HG03196 (cell line): ENCODE data around the gene TGIF1.
"Not testable (repeated sequence)": the region's sequence is repeated elsewhere in the genome, so short reads cannot be mapped to it uniquely, and the experiment has no call there.

Source experiments
- ATAC-seq: cut with Tn5 transposase; IDR thresholded peaks from one replicate; pipeline ENCODE4 v1.9.1; 2021; ENCODE audit not compliant: unreplicated experiment

TGIF1 gene

DNA sequence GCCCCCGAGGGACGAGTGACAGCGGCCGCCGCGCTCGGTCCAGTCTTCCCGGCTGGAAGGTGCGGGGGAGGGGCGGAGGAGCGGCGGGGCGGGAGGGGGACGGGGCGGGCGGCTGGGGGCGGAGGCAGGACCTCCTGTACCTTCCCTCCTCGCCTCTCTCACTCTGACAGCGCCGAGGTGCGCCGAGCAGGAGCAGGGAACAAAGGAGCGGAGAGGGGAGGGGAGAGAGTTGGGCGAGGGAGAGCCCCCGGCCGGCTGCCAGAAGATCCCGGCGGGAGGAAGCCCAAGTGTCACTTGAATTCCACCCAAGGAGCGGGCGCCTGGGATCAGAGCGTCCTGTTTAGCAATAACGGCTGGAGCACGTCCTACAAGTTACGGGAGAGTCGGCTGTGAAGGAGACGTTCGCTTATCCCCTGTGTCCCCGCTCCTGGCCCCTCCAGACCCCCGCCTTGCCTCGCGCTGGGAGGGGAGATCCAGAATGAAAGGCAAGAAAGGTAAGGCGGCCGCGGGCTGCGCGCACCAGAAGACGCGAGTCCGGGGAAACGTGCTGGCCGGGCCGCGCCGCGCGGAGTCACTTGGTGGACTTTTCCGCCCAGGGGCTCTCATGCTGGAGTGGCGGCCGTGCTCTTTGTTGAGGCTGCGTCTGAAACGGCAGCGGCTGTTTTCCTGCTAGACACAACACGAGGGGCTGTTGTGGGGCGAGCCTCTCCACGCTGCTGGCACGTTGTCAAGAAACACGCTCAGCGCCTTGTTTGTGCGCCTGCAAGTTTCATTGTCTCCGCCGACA, at the start of gene TGIF1:
Gene TGIF1 (plus strand): TSS at position 161 of the 787 bp plus-strand sequence. CDS start 318 bp downstream, at position 479.
- ATAC-seq, result no peak

DNA sequence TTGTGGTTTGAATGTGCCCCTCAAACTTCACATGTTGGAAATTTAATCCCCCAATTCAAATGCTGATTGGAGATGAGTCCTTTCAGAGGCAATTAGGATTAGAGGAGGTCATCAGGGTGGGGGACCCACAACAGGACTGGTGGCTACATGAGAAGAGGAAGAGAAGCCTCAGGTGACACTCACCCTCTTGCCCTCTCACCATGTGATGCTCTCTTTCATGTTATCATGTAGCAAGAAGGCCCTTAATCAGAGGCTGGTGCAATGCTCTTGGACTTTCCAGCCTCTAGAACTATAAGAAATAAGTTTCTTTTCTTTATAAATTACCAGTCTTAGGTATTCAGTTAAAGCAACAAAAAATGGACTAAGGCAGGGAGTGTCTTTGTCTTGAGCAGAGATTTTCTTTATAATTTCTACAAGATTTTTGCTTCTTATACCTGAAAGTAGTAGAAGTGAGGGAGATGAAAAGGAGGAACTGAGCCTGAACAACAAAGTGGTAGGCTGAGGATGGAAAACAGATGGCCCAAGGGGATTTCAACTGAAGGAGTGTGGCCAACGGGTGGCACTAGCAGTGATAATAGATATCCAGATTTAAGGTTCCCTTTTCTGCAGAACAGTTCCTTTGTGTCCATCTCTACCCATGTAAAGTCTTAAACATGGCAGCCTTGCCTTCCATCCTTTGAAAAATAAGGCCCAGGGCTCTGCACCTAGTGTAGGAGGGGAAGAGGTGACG, 49.2 kb upstream of the TGIF1 start:
- ATAC-seq, result no peak

DNA sequence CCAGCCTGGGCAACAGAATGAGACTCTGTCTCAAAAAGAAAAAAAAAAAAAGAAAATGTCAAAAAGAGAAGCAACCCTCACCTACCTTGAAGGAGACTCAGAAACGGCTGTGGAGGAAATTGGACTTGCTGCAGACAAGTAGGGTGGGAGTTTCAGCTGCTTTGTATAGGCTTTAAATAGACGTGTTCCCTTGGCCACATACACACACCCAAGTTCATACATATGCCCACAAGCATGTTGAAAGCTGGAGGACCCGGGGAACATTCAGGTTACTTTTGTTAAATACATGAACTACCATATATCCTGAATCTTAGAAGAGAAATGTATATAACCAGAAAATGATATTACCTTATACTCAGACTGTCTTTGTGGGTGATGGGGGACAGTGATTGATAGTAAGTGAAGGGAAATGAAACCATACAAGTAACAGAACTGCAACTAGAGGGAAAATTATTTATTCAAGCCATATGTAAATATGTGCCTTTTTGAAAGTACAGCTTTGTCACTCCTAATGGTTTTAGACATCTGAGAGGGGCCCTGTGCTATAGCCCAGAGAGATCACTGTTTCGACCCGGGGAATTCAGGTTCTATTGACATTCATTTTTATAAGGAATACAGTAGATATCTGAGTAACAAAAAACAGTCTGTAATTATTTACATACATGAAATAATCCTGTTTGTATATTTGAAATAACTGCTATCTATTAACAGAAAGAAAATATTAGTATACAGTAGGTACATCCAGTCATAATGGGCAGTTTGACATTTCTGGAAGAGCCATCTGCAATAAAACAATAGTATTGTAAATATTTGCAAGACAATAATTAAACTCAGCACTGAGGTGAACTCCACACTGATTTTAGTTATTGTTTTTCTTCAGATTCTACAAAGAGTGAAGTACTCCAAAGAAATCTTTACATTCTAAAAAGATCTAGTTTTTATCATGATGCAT, 48.0 kb upstream of the TGIF1 start:
- peak; percentile 81 for ATAC-seq

DNA sequence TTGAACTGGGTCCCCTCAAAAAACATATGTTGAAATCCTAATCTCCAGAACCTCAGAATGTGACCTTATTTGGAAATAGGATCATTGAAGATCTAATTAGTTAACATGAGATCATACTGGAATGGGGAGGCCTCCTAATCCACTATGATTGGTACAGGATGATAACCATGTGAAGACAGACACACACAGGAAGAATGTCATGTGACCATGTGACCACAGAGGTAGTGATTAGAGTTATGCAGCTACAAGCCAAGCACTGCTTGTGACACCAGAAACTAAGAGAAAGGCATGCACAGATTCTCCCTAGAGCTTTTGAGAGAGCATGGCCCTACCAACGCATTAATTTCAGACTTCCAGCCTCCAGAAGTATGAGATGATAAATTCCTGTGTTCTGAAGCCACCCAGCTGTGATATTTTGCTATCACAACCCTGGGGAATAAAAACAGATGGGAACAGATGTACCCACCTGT, 47.0 kb upstream of the TGIF1 start:
- ATAC-seq, result no peak

DNA sequence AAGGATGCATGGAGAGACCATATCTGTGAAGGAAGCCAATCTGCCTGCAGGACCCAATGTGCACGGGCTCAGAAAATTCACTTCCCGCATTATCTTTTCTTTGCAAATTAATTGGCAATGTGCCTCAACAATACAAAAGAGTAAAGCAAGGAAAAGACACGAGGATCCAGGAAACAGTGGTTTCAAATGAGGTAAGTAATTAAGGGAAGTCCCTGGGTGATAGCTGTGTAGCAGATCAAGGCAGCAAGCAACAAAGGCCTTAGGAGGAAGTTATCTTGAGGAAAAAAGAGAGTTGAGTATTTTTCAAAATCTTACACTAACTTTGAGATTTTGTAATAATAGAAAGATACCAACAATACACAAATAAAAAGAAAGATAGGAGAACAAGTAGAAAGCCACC, 44.3 kb upstream of the TGIF1 start:
- no peak for ATAC-seq

DNA sequence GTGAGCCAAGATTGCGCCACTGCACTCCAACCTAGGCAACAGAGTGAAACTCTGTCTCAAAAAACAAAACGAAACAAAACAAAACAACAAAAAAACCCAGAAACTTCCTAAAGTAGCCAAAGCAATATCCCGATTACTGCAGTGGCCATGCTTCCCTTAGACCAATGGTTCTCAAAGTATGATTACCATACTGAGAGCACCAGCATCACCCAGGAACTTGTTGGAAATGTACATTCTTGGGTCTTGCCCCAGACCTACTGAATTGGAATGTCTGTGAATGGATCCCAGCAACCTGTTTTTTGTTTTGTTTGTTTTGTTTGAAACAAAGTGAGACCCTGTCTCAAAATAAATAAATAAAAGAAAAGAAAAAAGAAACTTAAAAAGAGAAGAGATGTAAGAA, 41.9 kb upstream of the TGIF1 start:
- no peak for ATAC-seq

DNA sequence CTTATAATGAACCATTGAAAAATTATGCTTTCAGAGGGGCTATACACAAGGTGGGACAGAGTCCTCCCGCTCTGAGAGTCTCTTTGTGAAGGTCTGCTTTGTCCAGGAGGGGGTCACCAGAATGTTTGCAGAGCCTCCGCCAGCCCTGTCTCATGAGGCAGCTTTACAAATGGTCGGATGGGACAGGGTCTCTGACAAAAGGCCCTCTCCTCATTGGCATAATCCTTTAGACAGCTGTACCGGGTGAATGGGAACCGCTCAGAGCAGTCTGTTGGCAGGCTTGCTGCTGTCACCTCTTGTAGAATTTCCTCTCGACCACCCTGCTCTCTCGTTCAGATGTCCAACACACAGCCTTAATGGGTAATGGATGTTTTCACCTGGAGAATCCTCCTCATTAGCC, 40.2 kb upstream of the TGIF1 start:
- ATAC-seq, result no peak

DNA sequence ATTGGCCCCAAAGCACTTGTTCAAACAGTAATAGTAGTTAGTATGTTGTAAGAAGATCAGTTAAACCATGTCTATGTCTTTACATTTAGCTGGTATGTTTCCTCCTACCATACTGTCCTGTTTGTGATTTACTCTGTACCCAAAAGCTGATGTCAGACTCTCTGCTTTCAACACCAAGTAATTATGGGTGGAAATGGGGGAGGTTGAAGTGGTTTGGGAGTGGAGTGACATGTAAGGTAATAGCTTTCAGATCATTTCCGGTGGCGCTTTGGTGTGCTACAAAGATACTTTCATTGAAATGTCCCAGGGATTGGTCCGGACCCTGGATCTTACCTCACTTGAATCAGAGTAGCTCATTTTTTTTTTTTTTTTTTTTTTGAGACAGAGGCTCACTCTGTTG, 39.7 kb upstream of the TGIF1 start:
- no peak for ATAC-seq

DNA sequence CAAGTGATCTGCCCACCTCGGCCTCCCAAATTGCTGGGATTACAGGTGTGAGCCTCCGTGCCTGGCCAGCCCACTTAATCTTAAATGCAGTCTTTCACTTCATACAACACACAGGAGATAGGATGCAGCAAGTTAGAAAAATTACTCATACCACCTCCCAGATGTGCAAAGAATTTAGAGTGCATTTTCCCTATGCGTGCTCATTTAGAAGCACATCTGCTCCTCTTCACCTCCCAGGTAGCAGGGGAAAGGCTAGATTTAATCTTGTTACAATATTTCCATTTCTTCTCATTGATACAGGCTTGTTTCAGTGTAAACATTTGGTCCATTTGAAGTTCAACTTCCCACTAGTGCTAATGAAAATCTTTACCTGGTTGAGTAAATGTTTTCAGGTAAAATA, 39.1 kb upstream of the TGIF1 start:
- ATAC-seq, result not testable (repeated sequence)

DNA sequence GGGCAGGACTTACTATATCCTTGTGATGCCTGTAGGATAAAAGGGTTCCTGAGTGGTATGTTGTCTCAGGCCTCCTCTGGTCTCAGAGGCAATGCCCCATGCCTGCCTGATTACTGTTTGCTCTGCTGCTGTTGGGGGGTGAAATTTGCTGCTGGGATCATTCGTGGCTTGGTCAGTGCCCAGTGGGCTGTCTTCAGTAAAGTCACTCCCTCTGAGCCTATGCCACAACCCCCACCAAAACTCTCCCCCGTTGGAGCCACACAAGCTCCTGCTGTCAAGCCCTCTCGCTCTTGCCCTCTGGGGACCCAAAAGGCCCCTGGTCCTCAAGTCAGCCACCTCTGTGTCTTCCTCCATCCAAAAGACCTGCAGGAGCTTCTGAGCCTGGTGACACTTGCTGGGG, 38.6 kb upstream of the TGIF1 start:
- no peak for ATAC-seq

DNA sequence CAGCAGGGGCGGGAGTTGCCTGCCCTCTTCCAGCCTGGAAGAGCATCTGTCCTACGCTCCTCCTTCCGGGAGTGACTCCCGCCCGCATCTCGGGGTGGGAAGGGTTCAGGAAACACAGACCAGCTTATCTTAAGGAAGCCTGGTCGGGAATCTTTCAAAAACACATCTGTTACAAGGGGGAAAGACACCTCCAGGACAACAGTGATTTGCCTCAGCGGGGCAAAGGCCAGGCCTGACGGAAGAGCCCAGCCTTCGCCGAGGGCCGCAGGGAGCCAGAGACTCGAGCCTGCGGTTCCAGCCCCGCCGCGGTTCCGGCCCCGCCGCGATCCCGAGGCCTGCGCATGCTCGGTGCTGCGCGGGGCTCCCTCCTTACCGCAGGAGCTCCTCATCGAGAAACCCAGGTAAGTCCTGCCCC, 38.1 kb upstream of the TGIF1 start:
- no peak for ATAC-seq

DNA sequence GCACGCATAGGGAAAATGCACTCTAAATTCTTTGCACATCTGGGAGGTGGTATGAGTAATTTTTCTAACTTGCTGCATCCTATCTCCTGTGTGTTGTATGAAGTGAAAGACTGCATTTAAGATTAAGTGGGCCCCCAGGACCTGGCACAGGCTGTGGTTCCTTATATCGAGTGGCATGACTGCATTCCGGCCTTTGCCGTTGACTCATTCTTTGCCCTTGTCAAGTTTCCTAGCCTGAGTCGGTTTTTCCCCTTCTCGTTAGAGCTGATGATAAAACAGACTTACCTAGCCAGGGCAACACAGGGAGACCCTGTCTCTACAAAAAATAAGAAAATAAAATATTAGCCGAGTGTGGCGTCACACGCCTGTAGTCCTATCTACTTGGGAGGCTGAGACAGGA, 37.4 kb upstream of the TGIF1 start:
- ATAC-seq, result not testable (repeated sequence)

DNA sequence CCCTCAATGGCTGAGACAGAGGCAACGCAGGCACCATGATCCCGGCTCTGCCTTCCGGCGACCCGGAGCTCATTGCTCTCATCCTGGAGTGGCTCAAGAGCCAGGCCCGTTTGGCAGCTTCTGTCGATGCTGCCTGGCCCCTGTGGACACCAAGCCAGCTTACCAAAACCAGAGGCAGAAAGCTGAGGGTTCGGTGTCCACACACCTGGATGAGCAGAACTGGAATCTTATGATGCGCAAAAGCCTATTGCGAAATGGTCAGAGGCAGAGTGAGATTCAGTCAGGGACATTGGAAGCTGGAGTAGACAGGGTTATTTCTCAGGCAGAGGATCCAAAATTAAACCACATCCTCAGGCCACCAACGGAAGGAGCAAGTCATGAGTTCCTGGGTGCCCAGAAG, 34.9 kb upstream of the TGIF1 start:
- no peak for ATAC-seq

DNA sequence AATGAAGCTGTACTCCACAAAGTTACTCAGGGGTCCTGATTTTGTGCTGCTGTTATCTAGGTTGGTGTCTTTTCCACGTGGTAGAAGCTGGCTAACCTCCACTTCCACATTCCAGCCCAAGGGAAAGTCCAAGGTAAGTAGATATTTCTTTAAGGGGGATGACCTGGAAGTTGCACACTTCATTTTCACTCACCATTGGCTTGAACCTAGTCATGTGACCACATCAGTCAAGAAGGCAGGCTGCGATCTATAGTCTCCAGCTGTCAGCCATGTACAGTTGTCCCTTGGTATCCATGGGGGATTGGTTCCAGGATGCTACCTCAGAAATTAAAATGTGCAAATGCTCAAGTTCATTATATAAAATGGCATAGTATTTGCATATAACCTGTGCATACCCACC, 31.9 kb upstream of the TGIF1 start:
- ATAC-seq, result no peak

DNA sequence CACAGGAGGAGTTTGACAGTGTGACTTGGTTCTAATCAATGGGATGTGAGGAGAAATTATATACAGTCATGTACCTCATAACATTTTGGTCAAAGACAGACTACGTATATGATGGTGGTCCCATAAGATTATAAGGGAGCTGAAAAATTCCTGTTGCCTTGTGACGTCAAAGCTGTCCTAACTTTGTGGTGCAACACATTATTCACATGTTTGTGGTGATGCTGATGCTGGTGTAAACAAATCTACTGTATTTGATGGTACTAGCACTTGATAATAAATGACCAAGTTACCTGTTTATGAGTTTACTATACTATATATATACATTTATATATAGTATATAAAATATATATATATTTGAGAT, 29.1 kb upstream of the TGIF1 start:
- ATAC-seq, result no peak

DNA sequence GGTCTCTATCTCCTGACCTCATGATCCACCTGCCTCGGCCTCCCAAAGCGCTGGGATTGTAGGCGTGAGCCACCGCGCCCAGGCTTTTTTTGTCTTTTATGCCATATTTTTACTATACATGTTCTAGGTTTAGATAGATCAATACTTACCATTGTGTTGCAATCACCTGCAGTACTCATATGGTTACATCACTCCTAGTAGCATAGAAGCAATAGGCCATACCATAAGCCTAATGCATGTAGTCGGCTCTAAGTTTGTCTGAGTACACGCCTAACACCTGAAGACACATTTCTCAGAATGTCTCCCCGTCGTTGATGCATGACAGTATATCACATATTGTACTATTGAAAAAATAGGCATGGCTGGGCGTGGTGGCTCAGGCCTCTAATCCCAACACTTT, 27.1 kb upstream of the TGIF1 start:
- no peak for ATAC-seq

DNA sequence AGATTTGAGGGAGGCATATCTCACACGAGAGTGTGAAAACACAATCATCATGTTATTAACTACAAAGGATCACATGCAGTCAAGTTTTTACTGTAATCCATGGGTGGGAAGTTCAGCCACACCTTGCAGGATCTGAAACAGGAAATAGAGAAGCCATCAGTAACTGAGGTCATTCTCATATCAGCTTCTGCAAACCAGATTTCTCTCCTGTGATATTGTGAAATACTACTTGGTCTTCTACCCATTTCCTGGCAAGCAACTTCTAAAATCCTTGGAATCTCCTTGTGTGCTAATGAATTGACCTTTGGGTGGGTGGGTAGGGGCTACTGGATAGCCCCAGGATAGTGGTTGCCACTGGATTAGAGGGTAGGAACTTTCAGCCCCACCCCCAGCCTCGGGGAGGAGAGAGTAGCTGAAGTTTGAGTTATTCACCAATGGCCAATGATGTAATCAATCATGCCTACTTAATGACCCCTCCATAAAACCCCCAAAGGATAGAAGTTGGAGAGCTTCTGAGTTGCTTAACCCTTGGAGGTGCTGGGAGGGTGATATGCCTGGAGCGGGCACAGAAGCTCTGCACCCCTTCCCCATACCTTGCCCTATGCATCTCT, 25.6 kb upstream of the TGIF1 start:
- ATAC-seq, result no peak

DNA sequence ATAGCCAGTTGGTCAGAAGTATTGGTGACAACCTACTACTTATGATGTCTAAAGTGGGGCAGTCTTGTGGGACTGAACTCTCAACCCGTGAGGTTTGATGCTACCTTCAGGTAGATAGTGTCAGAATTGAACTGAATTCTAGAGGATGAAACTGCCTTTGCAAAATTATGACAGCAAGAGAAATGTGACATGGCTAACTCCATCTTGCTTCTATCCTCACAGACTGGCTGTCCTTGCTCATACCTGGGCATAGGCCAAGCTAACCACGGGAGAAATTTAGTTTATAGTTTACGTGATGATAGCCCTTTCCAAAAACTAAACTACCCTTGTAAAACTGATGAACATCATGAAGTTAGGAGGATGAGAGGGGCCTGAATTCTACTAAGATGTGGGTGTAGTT, 24.9 kb upstream of the TGIF1 start:
- ATAC-seq, result no peak

DNA sequence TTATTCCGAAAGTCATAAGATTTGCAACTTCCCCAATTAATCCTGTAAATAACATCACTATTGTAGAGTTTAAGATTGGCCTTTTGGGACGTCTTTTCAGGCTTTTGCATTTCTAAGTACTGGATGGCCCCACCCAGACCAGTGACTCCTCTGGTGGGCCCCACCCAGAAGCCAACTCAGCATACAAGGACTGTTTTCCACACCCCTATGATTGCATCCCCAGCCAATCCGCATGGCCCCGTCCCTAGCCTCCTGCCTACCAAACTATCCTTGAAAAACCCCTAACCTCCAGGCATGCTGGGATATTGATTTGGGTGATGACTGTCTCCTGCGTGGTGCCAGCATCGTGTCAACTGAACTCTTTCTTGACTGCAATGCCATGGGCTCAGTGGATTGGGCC, 24.5 kb upstream of the TGIF1 start:
- ATAC-seq, result no peak

DNA sequence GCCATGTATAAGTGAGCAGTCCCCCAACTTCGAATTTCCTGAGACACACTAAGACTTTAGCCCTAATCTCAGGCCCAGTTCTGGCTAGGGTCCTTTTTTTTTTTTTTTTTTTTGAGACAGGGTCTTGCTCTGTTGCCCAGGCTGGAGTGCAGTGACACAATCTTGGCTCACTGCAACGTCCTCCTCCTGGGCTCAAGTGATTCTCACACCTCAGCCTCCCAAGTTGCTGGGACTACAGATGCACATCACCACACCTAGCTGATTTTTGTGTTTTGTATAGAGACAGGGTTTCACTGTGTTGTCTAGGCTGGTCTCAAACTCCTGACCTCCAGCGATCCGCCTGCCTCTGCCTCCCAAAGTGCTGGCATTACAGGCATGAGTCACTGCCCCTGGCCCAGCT, 23.9 kb upstream of the TGIF1 start:
- no peak for ATAC-seq

DNA sequence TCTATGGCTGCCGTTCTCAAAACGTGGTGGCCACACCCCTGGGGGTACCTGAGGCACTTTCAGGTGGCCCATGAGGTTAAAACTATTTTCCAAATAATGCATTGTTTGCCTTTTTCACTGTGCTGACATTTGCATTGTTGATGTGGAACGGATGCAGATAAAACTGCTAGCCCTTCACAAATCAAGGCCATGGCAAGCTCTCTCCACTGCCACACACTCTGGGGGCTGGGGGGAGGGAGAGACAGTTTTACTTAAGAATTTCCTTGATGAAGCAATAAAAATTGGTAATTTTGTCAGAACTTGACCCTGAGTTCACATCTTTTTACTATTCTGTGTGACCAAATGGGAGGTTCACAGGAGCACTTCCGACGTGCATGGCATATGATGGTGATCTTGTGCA, 22.0 kb upstream of the TGIF1 start:
- ATAC-seq, result no peak
